OCI-LY1 (cell line): Measurements from ENCODE around the gene WNT9B.

Experiments used
- CTCF ChIP-seq: fragments of 200-600 bp; sonication (generic), shearing (Covaris generic); IDR thresholded peaks from 2 replicates; pipeline ENCODE4 v1.5.1; 2017; ENCODE audit warnings: mild to moderate bottlenecking, antibody characterized with exemption, low read length, moderate library complexity, mixed read lengths
- EZH2 ChIP-seq: fragments of 200-600 bp; sonication (generic), shearing (Covaris generic); IDR thresholded peaks from 2 replicates; pipeline ENCODE4 v1.8.0; 2017; ENCODE audit warnings: borderline replicate concordance, mixed run types, mild to moderate bottlenecking, antibody characterized with exemption, low read length, moderate library complexity, mixed read lengths

DNA sequence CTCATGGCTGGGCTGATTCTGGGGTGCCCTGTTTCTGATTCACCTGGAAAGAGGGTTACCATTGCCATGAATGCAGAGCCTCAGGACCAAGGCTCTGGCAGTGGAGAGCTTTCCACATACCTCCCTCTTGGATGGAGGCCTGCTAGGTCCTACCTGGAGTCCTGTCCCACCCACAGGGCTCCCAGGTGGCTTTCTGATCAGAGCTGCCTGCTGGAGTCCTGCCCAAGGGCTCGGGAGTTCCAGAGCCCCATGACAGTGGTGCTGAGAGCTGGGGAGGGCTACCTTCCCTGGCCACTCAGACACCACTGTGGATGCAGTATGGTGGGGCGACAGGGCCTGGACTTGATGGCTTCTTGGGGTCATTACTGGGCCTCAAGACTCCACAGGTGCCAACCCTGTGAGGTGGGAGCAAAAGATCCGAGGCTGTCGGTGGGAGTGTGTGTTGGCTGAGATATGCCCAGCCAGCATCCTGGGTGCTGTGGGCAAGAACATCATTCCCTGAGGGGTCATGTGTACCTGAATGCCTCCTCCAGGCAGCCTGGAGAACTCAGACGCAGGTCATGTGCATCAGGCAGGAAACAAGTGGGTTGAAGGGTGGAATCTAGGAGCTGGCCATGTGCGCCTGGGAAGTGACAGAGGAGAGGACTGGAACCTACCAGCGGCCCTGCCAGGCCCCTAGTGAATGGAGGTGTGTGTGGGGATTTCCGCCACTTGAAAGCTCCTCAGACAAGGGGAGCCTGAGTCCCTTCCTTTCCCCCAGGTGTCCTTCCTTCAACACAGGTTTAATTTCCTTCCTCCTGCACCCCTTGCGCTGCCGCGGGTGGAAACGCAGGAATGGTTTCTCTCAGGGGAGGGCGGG lies 30.6 kb upstream of the WNT9B start:
- TF ChIP-seq CTCF, result no peak
- no peak for TF ChIP-seq EZH2
